Ishikawa (cell line): ENCODE data around the gene LEPR.

ENCODE experiments used
- CEBPB ChIP-seq: IDR thresholded peaks from 2 replicates; pipeline ENCODE4 v1.6.1; 2012
- CREB1 ChIP-seq: IDR thresholded peaks from 2 replicates; pipeline ENCODE4 v1.6.1; 2012; ENCODE audit warnings: low read depth
- EGR1 ChIP-seq: IDR thresholded peaks from 2 replicates; pipeline ENCODE4 v1.6.1; 2012
- EP300 ChIP-seq: IDR thresholded peaks from 2 replicates; pipeline ENCODE4 v1.6.1; 2012; ENCODE audit warnings: borderline replicate concordance
- FOXM1 ChIP-seq: IDR thresholded peaks from 2 replicates; pipeline ENCODE4 v1.6.1; 2012; ENCODE audit warnings: low read depth, borderline replicate concordance
- MAX ChIP-seq: IDR thresholded peaks from 2 replicates; pipeline ENCODE4 v1.6.1; 2012
- NFIC ChIP-seq: IDR thresholded peaks from 2 replicates; pipeline ENCODE4 v1.6.1; 2012
- RAD21 ChIP-seq: IDR thresholded peaks from 2 replicates; pipeline ENCODE4 v1.6.1; 2012; ENCODE audit warnings: low read depth
- REST ChIP-seq: IDR thresholded peaks from 2 replicates; pipeline ENCODE4 v1.6.1; 2012; ENCODE audit warnings: low read depth, mild to moderate bottlenecking
- TAF1 ChIP-seq: IDR thresholded peaks from 2 replicates; pipeline ENCODE4 v1.6.1; 2012; ENCODE audit warnings: low read depth, mild to moderate bottlenecking
- TCF12 ChIP-seq: IDR thresholded peaks from 2 replicates; pipeline ENCODE4 v1.6.1; 2012; ENCODE audit warnings: low read depth
- TEAD4 ChIP-seq: IDR thresholded peaks from 2 replicates; pipeline ENCODE4 v1.6.1; 2012
- USF1 ChIP-seq: IDR thresholded peaks from 2 replicates; pipeline ENCODE4 v1.6.1; 2012
- YY1 ChIP-seq: IDR thresholded peaks from 2 replicates; pipeline ENCODE4 v1.6.1; 2012; ENCODE audit warnings: low read depth
- ZBTB7A ChIP-seq: IDR thresholded peaks from 2 replicates; pipeline ENCODE4 v1.6.1; 2012; ENCODE audit warnings: low read depth

The LEPR gene

GRCh38 chr1:65398083-65398482 lies 22.4 kb upstream of the LEPR start:
- TF ChIP-seq TCF12, result no peak
- TF ChIP-seq TAF1, result no peak
- no peak for TF ChIP-seq USF1

- no peak for TF ChIP-seq FOXM1
- TF ChIP-seq TEAD4, result no peak
- TF ChIP-seq YY1, result no peak
- TF ChIP-seq RAD21, result no peak
- no peak for TF ChIP-seq NFIC
- no peak for TF ChIP-seq USF1
- TF ChIP-seq TCF12, result no peak
- no peak for TF ChIP-seq CREB1
- TF ChIP-seq CEBPB, result no peak
- TF ChIP-seq EGR1, result no peak
- no peak for TF ChIP-seq MAX
- TF ChIP-seq TAF1, result no peak
- TF ChIP-seq ZBTB7A, result no peak
- TF ChIP-seq EP300, result no peak
- TF ChIP-seq REST, result no peak
Observed at GRCh38 chr1:65399003-65399402, 21.5 kb upstream of the LEPR start.

- no peak for TF ChIP-seq FOXM1
- no peak for TF ChIP-seq RAD21
- TF ChIP-seq CEBPB, result no peak
- TF ChIP-seq NFIC, result no peak
- no peak for TF ChIP-seq CREB1
- TF ChIP-seq YY1, result no peak
- TF ChIP-seq REST, result no peak
- TF ChIP-seq USF1, result no peak
- no peak for TF ChIP-seq TAF1
- TF ChIP-seq EGR1, result no peak
- no peak for TF ChIP-seq MAX
- no peak for TF ChIP-seq TCF12
- no peak for TF ChIP-seq TEAD4
- no peak for TF ChIP-seq EP300
- TF ChIP-seq ZBTB7A, result no peak
Observed at GRCh38 chr1:65401612-65402011, 18.9 kb upstream of the LEPR start.

- no peak for TF ChIP-seq ZBTB7A
- TF ChIP-seq EP300, result no peak
- no peak for TF ChIP-seq NFIC
- no peak for TF ChIP-seq RAD21
- no peak for TF ChIP-seq MAX
- no peak for TF ChIP-seq TCF12
- no peak for TF ChIP-seq TEAD4
- no peak for TF ChIP-seq FOXM1
- no peak for TF ChIP-seq USF1
- no peak for TF ChIP-seq CREB1
- no peak for TF ChIP-seq CEBPB
- no peak for TF ChIP-seq TAF1
- no peak for TF ChIP-seq EGR1
- TF ChIP-seq YY1, result no peak
- TF ChIP-seq REST, result no peak
Observed at GRCh38 chr1:65404941-65405340, 15.5 kb upstream of the LEPR start.
